GM12865 (cell line): ENCODE measurements around the gene CSPG5.
A peak's percentile ranks its signal among the peaks of the same experiment; 100 is the strongest.

Source experiments
- DNase-seq: peaks from one replicate; pipeline ENCODE4 v3.0.0; 2010; ENCODE audit warnings: low read depth
- H3K4me3 ChIP-seq: 2 replicates; pipeline ENCODE4 v1.5.1; 2011; ENCODE audit warnings: mild to moderate bottlenecking, low read depth, low read length, control low read depth
- TF ChIP-seq, protein P1 (sequence below): IDR thresholded peaks from 2 replicates; pipeline ENCODE4 v1.5.1; 2011; ENCODE audit warnings: low read length, control low read depth, low read depth, inconsistent platforms; ENCODE audit not compliant: insufficient read depth; ENCODE audit errors: missing control alignments

The CSPG5 gene

GRCh38 chr3:47515864-47516319 lies 62.8 kb downstream of the CSPG5 start:
- H3K4me3 ChIP-seq, result no peak overlapping the region
- no peak for DNase-seq
- TF ChIP-seq, protein P1, sequence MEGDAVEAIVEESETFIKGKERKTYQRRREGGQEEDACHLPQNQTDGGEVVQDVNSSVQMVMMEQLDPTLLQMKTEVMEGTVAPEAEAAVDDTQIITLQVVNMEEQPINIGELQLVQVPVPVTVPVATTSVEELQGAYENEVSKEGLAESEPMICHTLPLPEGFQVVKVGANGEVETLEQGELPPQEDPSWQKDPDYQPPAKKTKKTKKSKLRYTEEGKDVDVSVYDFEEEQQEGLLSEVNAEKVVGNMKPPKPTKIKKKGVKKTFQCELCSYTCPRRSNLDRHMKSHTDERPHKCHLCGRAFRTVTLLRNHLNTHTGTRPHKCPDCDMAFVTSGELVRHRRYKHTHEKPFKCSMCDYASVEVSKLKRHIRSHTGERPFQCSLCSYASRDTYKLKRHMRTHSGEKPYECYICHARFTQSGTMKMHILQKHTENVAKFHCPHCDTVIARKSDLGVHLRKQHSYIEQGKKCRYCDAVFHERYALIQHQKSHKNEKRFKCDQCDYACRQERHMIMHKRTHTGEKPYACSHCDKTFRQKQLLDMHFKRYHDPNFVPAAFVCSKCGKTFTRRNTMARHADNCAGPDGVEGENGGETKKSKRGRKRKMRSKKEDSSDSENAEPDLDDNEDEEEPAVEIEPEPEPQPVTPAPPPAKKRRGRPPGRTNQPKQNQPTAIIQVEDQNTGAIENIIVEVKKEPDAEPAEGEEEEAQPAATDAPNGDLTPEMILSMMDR, result no peak

GRCh38 chr3:47515100-47515499 lies 63.6 kb downstream of the CSPG5 start:
- TF ChIP-seq, protein P1, result no peak
- no peak for DNase-seq
- H3K4me3 ChIP-seq, result no peak overlapping the region

GRCh38 chr3:47513125-47513929 lies 65.3 kb downstream of the CSPG5 start, which contains the start of gene ELP6:
Gene ELP6 (minus strand): TSS chr3:47513712. CDS start chr3:47513590, 122 bp downstream.
- peak; percentile 98 for DNase-seq
- TF ChIP-seq, protein P1, result peak; percentile 78
- H3K4me3 ChIP-seq, result peak within 1 kb of the TSS; percentile 61

DNA sequence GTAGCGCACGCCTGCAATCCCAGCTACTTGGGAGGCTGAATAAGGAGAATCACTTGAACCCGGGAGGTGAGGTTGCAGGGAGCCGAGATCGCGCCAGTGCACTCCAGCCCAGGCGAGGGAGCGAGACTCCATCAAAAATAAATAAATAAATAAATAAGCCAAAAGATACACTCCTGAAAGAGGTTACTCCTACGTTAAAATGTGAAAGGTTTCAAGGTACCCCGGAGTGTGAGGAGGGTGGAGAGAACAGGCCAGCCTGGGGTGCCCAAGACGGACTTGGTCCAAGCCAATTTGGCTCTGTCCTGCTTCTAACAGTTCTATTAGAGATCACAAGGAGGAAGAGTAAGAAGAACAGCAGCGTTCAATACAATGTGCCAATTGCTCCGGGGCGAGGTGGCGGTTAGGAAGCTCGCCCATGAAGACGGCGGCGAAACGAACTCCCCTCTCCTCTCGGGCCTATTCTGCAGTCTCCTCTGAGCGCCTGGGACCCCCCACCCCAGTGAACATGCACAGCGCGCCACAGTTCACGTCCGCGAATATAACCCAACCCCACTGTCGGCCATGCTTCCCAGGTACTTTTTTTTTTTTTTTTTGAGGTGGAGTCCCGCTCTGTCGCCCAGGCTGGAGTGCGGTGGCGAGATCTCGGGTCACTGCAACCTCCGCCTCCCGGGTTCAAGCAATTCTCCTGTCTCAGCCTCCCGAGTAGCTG lies 66.1 kb downstream of the CSPG5 start:
- peak overlapping the region; percentile 61 for H3K4me3 ChIP-seq
- DNase-seq, result peak; percentile 43
- TF ChIP-seq, protein P1, result no peak
